ENCODE data around the gene HSBP1L1.

- TF ChIP-seq EP300 (IDR thresholded peaks at IDR 0.05) (no peak), POLR2A (IDR thresholded peaks at IDR 0.05) (no peak)
Observed at GRCh38 chr18:79939096-79939495, 25.3 kb upstream of the HSBP1L1 start.
